H1 (cell line): ENCODE measurements around the gene UGT1A3. TPM values are rescaled to one million over a fixed set of nuclear protein-coding genes. Genes with fewer than 3 reads are reported as not detected.

Experiments used
- CTCF ChIA-PET: fragments of 300-600 bp; sonication (Branson Sonifier 250); formaldehyde crosslinking; loops from one replicate; lab custom pipeline; 2021; ENCODE audit not compliant: partially characterized antibody; lab: Charles Lee
- POLR2A ChIA-PET: fragments of 300-600 bp; sonication (Branson Sonifier 250); formaldehyde crosslinking; loops from one replicate; lab custom pipeline; 2021; ENCODE audit warnings: inconsistent platforms; ENCODE audit not compliant: partially characterized antibody; lab: Charles Lee
- DNase-seq, 2 experiments: peaks; one replicate each; pipeline versions ENCODE4 v3.0.0 to v3.0.0-alpha.2; 2010 to 2022; ENCODE audit warnings: low spot score in 2 of 2, low read depth in 1 of 2, mixed read lengths in 1 of 2
- FAIRE-seq: peaks from 2 replicates; lab custom pipeline; 2011; peaks lifted over from hg19 to GRCh38; lab: Jason Lieb, UNC
- H2AFZ ChIP-seq: 2 replicates; pipeline ENCODE4 v1.8.1; 2012; ENCODE audit warnings: low read length, inconsistent platforms
- H2AK5ac ChIP-seq: 2 replicates; pipeline ENCODE4 v1.6.1; 2013; ENCODE audit warnings: low read depth, low read length
- H2BK120ac ChIP-seq: replicated peaks from 2 replicates; pipeline ENCODE3; 2013; ENCODE audit warnings: low read depth, low read length, inconsistent platforms
- H2BK12ac ChIP-seq: 2 replicates; pipeline ENCODE4 v1.6.1; 2013; ENCODE audit warnings: low read depth, low read length
- H2BK15ac ChIP-seq: 2 replicates; pipeline ENCODE4 v1.6.1; 2013; ENCODE audit warnings: low read length
- H2BK20ac ChIP-seq: 2 replicates; pipeline ENCODE4 v1.6.1; 2013; ENCODE audit warnings: low read length
- H2BK5ac ChIP-seq: 2 replicates; pipeline ENCODE4 v1.6.1; 2013; ENCODE audit warnings: low read depth, low read length
- H3K14ac ChIP-seq: 2 replicates; pipeline ENCODE4 v1.6.1; 2013; ENCODE audit warnings: inconsistent platforms; ENCODE audit not compliant: insufficient read length
- H3K18ac ChIP-seq: 2 replicates; pipeline ENCODE4 v1.6.1; 2013; ENCODE audit warnings: low read length; ENCODE audit errors: extremely low read depth
- H3K23ac ChIP-seq: 2 replicates; pipeline ENCODE4 v1.6.1; 2013; ENCODE audit warnings: inconsistent platforms; ENCODE audit not compliant: insufficient read length
- H3K23me2 ChIP-seq: 2 replicates; pipeline ENCODE4 v1.6.1; 2013; ENCODE audit warnings: low read depth, low read length
- H3K27ac ChIP-seq: 2 replicates; pipeline ENCODE4 v1.6.1; 2011; ENCODE audit warnings: low read depth, low read length, inconsistent platforms
- H3K27me3 ChIP-seq, 4 experiments: replicated peaks in 1 of 4; 1 replicate in 1 of 4; 2 replicates in 3 of 4; pipeline versions ENCODE4 v1.6.1 to v1.8.1; 2011 to 2013; ENCODE audit warnings: low read length in 3 of 4, mild to moderate bottlenecking in 3 of 4, inconsistent platforms in 2 of 4, mixed read lengths in 2 of 4, moderate library complexity in 1 of 4; ENCODE audit not compliant: control insufficient read depth in 3 of 4, insufficient read depth in 3 of 4; ENCODE audit errors: extremely low read depth in 1 of 4
- H3K36me3 ChIP-seq, 4 experiments: 2 replicates each; pipeline versions ENCODE4 v1.6.1 to v1.8.1; 2011 to 2013; ENCODE audit warnings: mild to moderate bottlenecking in 4 of 4, low read length in 3 of 4, moderate library complexity in 2 of 4, control low read depth in 1 of 4, inconsistent platforms in 1 of 4; ENCODE audit not compliant: insufficient read depth in 4 of 4, control insufficient read depth in 2 of 4
- H3K4ac ChIP-seq: replicated peaks from 2 replicates; pipeline ENCODE3; 2013; ENCODE audit warnings: low read length, low read depth, mixed read lengths, inconsistent platforms; ENCODE audit not compliant: insufficient read length
- H3K4me1 ChIP-seq, 4 experiments: replicated peaks in 1 of 4; 1 replicate in 1 of 4; 2 replicates in 3 of 4; pipeline versions ENCODE4 v1.6.1 to v1.8.1; 2011 to 2013; ENCODE audit warnings: low read length in 3 of 4, inconsistent platforms in 2 of 4, mixed read lengths in 1 of 4; ENCODE audit not compliant: insufficient read depth in 4 of 4, control insufficient read depth in 3 of 4
- H3K4me2 ChIP-seq, 2 experiments: 2 replicates each; pipeline versions ENCODE4 v1.6.1 to v1.8.1; 2011 to 2013; ENCODE audit warnings: low read depth in 2 of 2, low read length in 2 of 2, control low read depth in 1 of 2, inconsistent platforms in 1 of 2, mild to moderate bottlenecking in 1 of 2; ENCODE audit not compliant: insufficient read depth in 1 of 2
- H3K4me3 ChIP-seq, 4 experiments: fragments of 200-600, 300-600 bp in 1 of 4; sonication (generic), shearing (Covaris generic), sonication (Bioruptor Twin) in 1 of 4; 2 replicates each; pipeline versions ENCODE4 v1.5.1 to v1.8.1; 2011 to 2016; ENCODE audit warnings: low read length in 4 of 4, low read depth in 3 of 4, control low read depth in 2 of 4, inconsistent platforms in 2 of 4, mild to moderate bottlenecking in 2 of 4, mixed read lengths in 1 of 4, moderate library complexity in 1 of 4; ENCODE audit not compliant: insufficient read depth in 2 of 4; ENCODE audit errors: extremely low read depth in 1 of 4
- H3K56ac ChIP-seq: replicated peaks from 2 replicates; pipeline ENCODE3; 2013; ENCODE audit warnings: low read depth, mild to moderate bottlenecking, mixed read lengths, low read length, inconsistent platforms; ENCODE audit not compliant: insufficient read length
- H3K79me1 ChIP-seq: 2 replicates; pipeline ENCODE4 v1.6.1; 2013; ENCODE audit warnings: low read depth, low read length, control low read depth
- H3K79me2 ChIP-seq, 2 experiments: 2 replicates each; pipeline versions ENCODE4 v1.6.1 to v1.8.1; 2012 to 2013; ENCODE audit warnings: low read length in 2 of 2, mild to moderate bottlenecking in 2 of 2, inconsistent platforms in 1 of 2; ENCODE audit not compliant: insufficient read depth in 2 of 2, control insufficient read depth in 1 of 2
- H3K9ac ChIP-seq, 4 experiments: replicated peaks in 1 of 4; 1 replicate in 1 of 4; 2 replicates in 3 of 4; pipeline versions ENCODE4 v1.6.1 to v1.8.1; 2011 to 2013; ENCODE audit warnings: low read depth in 3 of 4, low read length in 3 of 4, control low read depth in 2 of 4, mild to moderate bottlenecking in 2 of 4, moderate library complexity in 2 of 4, inconsistent platforms in 1 of 4; ENCODE audit errors: extremely low read depth in 1 of 4
- H3K9me3 ChIP-seq, 2 experiments: 2 replicates each; pipeline versions ENCODE4 v1.6.1 to v1.8.1; 2012 to 2013; ENCODE audit warnings: mild to moderate bottlenecking in 2 of 2, moderate library complexity in 2 of 2, control low read depth in 1 of 2, inconsistent platforms in 1 of 2, low read depth in 1 of 2, low read length in 1 of 2, mixed read lengths in 1 of 2; ENCODE audit not compliant: insufficient read depth in 2 of 2
- H4K20me1 ChIP-seq, 2 experiments: replicated peaks in 1 of 2; 2 replicates each; pipeline versions ENCODE3 to v1.8.1; 2011 to 2013; ENCODE audit warnings: inconsistent platforms in 2 of 2, low read length in 2 of 2, mild to moderate bottlenecking in 1 of 2; ENCODE audit not compliant: insufficient read depth in 2 of 2, control insufficient read depth in 1 of 2
- H4K5ac ChIP-seq: 2 replicates; pipeline ENCODE4 v1.6.1; 2013; ENCODE audit warnings: low read length, low read depth, mixed read lengths, inconsistent platforms; ENCODE audit not compliant: insufficient read length
- H4K8ac ChIP-seq: 2 replicates; pipeline ENCODE4 v1.8.0; 2013; ENCODE audit warnings: mild to moderate bottlenecking, moderate library complexity, low read length, inconsistent platforms; ENCODE audit not compliant: insufficient read depth; ENCODE audit errors: extremely low read depth
- H4K91ac ChIP-seq: replicated peaks from 2 replicates; pipeline ENCODE3; 2013; ENCODE audit warnings: low read length, mixed read lengths, inconsistent platforms; ENCODE audit not compliant: insufficient read length
- BRCA1 ChIP-seq: IDR thresholded peaks from 2 replicates; pipeline ENCODE4 v1.6.1; 2012; ENCODE audit warnings: low read depth, low read length, improper control_type of control experiment
- CHD2 ChIP-seq: IDR thresholded peaks from 2 replicates; pipeline ENCODE4 v1.6.1; 2012; ENCODE audit warnings: low read length, improper control_type of control experiment
- EZH2 ChIP-seq: fragments of 200-600 bp; sonication (generic); IDR thresholded peaks from 2 replicates; pipeline ENCODE4 v1.7.1; 2012; ENCODE audit warnings: low read depth, mild to moderate bottlenecking, moderate library complexity, low read length, inconsistent platforms; ENCODE audit not compliant: severe bottlenecking
- JUND ChIP-seq: IDR thresholded peaks from 2 replicates; pipeline ENCODE4 v1.6.1; 2011; ENCODE audit warnings: mild to moderate bottlenecking, improper control_type of control experiment, low read length
- KDM1A ChIP-seq: fragments of 200-600, 300-600 bp; sonication (generic); IDR thresholded peaks from 2 replicates; pipeline ENCODE4 v1.7.1; 2016; ENCODE audit warnings: mild to moderate bottlenecking, low read length, borderline replicate concordance
- KDM5A ChIP-seq: fragments of 200-600 bp; IDR thresholded peaks from 2 replicates; pipeline ENCODE4 v1.7.1; 2012; ENCODE audit warnings: mild to moderate bottlenecking, low read length, inconsistent platforms, mixed read lengths
- NRF1 ChIP-seq: IDR thresholded peaks from 2 replicates; pipeline ENCODE4 v1.6.1; 2011; ENCODE audit warnings: mild to moderate bottlenecking, low read depth, low read length, improper control_type of control experiment
- POLR2A ChIP-seq, 2 experiments: IDR thresholded peaks; 1 replicate in 1 of 2; 2 replicates in 1 of 2; pipeline ENCODE4 v1.6.1; 2011; ENCODE audit warnings: low read depth in 2 of 2, low read length in 2 of 2, mild to moderate bottlenecking in 2 of 2; ENCODE audit errors: control extremely low read depth in 1 of 2
- POLR2AphosphoS5 ChIP-seq: IDR thresholded peaks from 2 replicates; pipeline ENCODE4 v1.6.1; 2011; ENCODE audit warnings: low read depth, low read length
- RFX5 ChIP-seq: IDR thresholded peaks from 2 replicates; pipeline ENCODE4 v1.6.1; 2011; ENCODE audit warnings: low read depth, low read length, improper control_type of control experiment, borderline replicate concordance
- RXRA ChIP-seq: IDR thresholded peaks from 2 replicates; pipeline ENCODE4 v1.6.1; 2011; ENCODE audit warnings: low read depth, mild to moderate bottlenecking, low read length, moderate library complexity; ENCODE audit not compliant: insufficient read depth
- SAP30 ChIP-seq: fragments of 300-600 bp; sonication (generic); IDR thresholded peaks from 2 replicates; pipeline ENCODE4 v1.7.1; 2012; ENCODE audit warnings: low read length, moderate library complexity, mild to moderate bottlenecking, inconsistent platforms; ENCODE audit not compliant: insufficient read depth, insufficient replicate concordance
- SP1 ChIP-seq: IDR thresholded peaks from 2 replicates; pipeline ENCODE4 v1.6.1; 2011; ENCODE audit warnings: low read depth, low read length
- SUZ12 ChIP-seq: fragments of 200-600 bp; sonication (generic); IDR thresholded peaks from 2 replicates; pipeline ENCODE4 v1.6.1; 2012; ENCODE audit warnings: mild to moderate bottlenecking, inconsistent platforms, low read length, moderate library complexity, mixed read lengths
- TAF7 ChIP-seq: optimal IDR thresholded peaks from 2 replicates; pipeline ENCODE3; 2011; ENCODE audit warnings: low read depth, mild to moderate bottlenecking, inconsistent platforms, low read length, moderate library complexity, borderline replicate concordance
- ZNF274 ChIP-seq: IDR thresholded peaks from 2 replicates; pipeline ENCODE4 v1.7.0; 2012; ENCODE audit warnings: low read length, borderline replicate concordance; ENCODE audit errors: extremely low read depth
- polyA plus RNA-seq, 7 experiments: library from polyadenylated mRNA; depleted of rRNA in 3 of 7; stranded (reverse) in 5 of 7; unstranded in 2 of 7; fragments of >200 nt in 5 of 7; fragments of 200-250 nt in 2 of 7; gene quantifications; 1 replicate in 5 of 7; 2 replicates in 1 of 7; 4 replicates in 1 of 7; pipeline versions ENCODE4 v1.2.1 to v1.2.3, GENCODE V29; 2011 to 2013; ENCODE audit warnings: missing spikeins in 2 of 7, mixed read lengths in 2 of 7
- total RNA-seq: library from RNA; stranded (reverse); fragmentation: NEBNext Ultra II Directional; extraction: Animal tissue kit (Norgen Biotek cat#: 25700); gene quantifications from 2 replicates; pipeline ENCODE4 v1.2.1, GENCODE V29; 2021

The UGT1A3 gene
- total and polyA plus RNA-seq, 2 of the 8 experiments (the other 6 are each of a cell fraction or from before 2014, with no cell fraction given) = not detected

- Histone ChIP-seq H2BK15ac (no peak overlapping the region), H4K91ac (no peak overlapping the region), H3K9ac (no peak overlapping the region), H3K4me3 (no peak overlapping the region), H3K36me3 (no peaks in the 10 kb centered on the region), H4K8ac (no peak overlapping the region), H3K18ac (no peak overlapping the region), H2BK20ac (no peak overlapping the region), H4K20me1 (no peaks in the 10 kb centered on the region), H2AFZ (no peak overlapping the region), H3K23ac (no peak overlapping the region), H3K56ac (no peak overlapping the region), H3K4me1 (no peaks in the 10 kb centered on the region), H3K27me3 (no peaks in the 10 kb centered on the region), H3K27ac (no peak overlapping the region), H3K4me2 (no peak overlapping the region), H2BK5ac (no peak overlapping the region), H2BK120ac (no peak overlapping the region), H3K79me1 (no peaks in the 10 kb centered on the region), H2AK5ac (no peak overlapping the region), H4K5ac (no peak overlapping the region), H3K23me2 (no peaks in the 10 kb centered on the region), H3K14ac (no peak overlapping the region), H3K9me3 (peaks cover 4 to 7% of the 10 kb centered on the region in 2 experiments; a peak in 2 of 4 replicates), H3K4ac (no peak overlapping the region), H2BK12ac (no peak overlapping the region), H3K79me2 (no peaks in the 10 kb centered on the region)
- no peak for DNase-seq
- no peak for FAIRE-seq
- ChIA-PET POLR2A (no interaction called here), CTCF (interaction anchor here (1.2 kb wide), 1 partner anchor 281 kb away, joined by 3 read pairs; no protein-coding TSS in a partner anchor)
- TF ChIP-seq CHD2 = no peak
- TF ChIP-seq SAP30 = no peak
- TF ChIP-seq SUZ12 = no peak
- no peak for TF ChIP-seq KDM1A
- TF ChIP-seq EZH2 = no peak
- no peak for TF ChIP-seq RFX5
- TF ChIP-seq SP1 = no peak
- no peak for TF ChIP-seq TAF7
- no peak for TF ChIP-seq POLR2A (IDR thresholded peaks at IDR 0.05; ENCODE audit: control extremely low read depth in 1 of 2, low read depth in 2 of 2, low read length in 2 of 2)
- TF ChIP-seq BRCA1 = no peak
- TF ChIP-seq KDM5A = no peak
- no peak for TF ChIP-seq POLR2AphosphoS5
- TF ChIP-seq RXRA = no peak
- no peak for TF ChIP-seq ZNF274
- TF ChIP-seq NRF1 = no peak
- no peak for TF ChIP-seq JUND
Observed at GRCh38 chr2:233758141-233758540, 29.3 kb downstream of the UGT1A3 start.
